MCF 10A (cell line): ENCODE data around the gene AP5B1. TPM values are rescaled to one million over a fixed set of nuclear protein-coding genes. Genes with fewer than 3 reads are reported as not detected.

ENCODE experiments used
- BruUV-seq: library from RNA; stranded (reverse); fragments of 400-500 nt; replicated peaks from 2 replicates; lab custom pipeline; 2021; lab: Mats Ljungman, UMichigan
- CTCF ChIA-PET: fragments of 300-600 bp; sonication (Branson Sonifier 250); formaldehyde crosslinking; extraction: SDS; loops from one replicate; lab custom pipeline; 2021; ENCODE audit warnings: antibody characterized with exemption, inconsistent platforms; lab: Yijun Ruan, JAX
- POLR2A ChIA-PET: fragments of 300-600, 350-650 bp; sonication (Branson Sonifier 250); formaldehyde crosslinking; extraction: SDS; loops from one replicate; lab custom pipeline; 2020; ENCODE audit warnings: antibody characterized with exemption, inconsistent platforms; lab: Yijun Ruan, JAX
- DNase-seq: peaks from one replicate; pipeline ENCODE4 v3.0.0-alpha.2; 2018; ENCODE audit not compliant: unreplicated experiment
- H3K27ac Mint-ChIP-seq: one replicate; pipeline ENCODE4 v1.8.0; 2022; ENCODE audit warnings: mild to moderate bottlenecking, low read depth, mixed read lengths; ENCODE audit not compliant: unreplicated experiment
- H3K27me3 Mint-ChIP-seq: one replicate; pipeline ENCODE4 v1.8.0; 2022; ENCODE audit warnings: mixed read lengths; ENCODE audit not compliant: insufficient read depth, unreplicated experiment
- H3K36me3 Mint-ChIP-seq: one replicate; pipeline ENCODE4 v1.8.0; 2022; ENCODE audit warnings: mild to moderate bottlenecking, moderate library complexity, mixed read lengths; ENCODE audit not compliant: insufficient read depth, unreplicated experiment
- H3K4me1 Mint-ChIP-seq: one replicate; pipeline ENCODE4 v1.8.0; 2022; ENCODE audit warnings: mixed read lengths; ENCODE audit not compliant: insufficient read depth, unreplicated experiment
- H3K4me3 Mint-ChIP-seq: one replicate; pipeline ENCODE4 v1.8.0; 2022; ENCODE audit warnings: mild to moderate bottlenecking, moderate library complexity, mixed read lengths; ENCODE audit not compliant: unreplicated experiment
- H3K9me3 Mint-ChIP-seq: one replicate; pipeline ENCODE4 v1.8.0; 2022; ENCODE audit warnings: mixed read lengths; ENCODE audit not compliant: unreplicated experiment
- intact Hi-C: fragments of 100-400 bp; cut with micrococcal nuclease; formaldehyde crosslinking; loops from 2 replicates; pipeline ENCODE4 v1.14.1; 2022
- total RNA-seq: library from RNA; stranded (reverse); gene quantifications from 2 replicates; pipeline ENCODE4 v1.2.3, GENCODE V29; 2022
- TF ChIP-seq, protein P1 (sequence below): fragments of 200-600 bp; IDR thresholded peaks from one replicate; pipeline ENCODE4 v1.8.0; 2022; ENCODE audit warnings: antibody characterized with exemption, mild to moderate bottlenecking; ENCODE audit not compliant: unreplicated experiment

The AP5B1 gene
- total RNA-seq, 1 experiment from 2014 or later, result 12.9 TPM

DNA sequence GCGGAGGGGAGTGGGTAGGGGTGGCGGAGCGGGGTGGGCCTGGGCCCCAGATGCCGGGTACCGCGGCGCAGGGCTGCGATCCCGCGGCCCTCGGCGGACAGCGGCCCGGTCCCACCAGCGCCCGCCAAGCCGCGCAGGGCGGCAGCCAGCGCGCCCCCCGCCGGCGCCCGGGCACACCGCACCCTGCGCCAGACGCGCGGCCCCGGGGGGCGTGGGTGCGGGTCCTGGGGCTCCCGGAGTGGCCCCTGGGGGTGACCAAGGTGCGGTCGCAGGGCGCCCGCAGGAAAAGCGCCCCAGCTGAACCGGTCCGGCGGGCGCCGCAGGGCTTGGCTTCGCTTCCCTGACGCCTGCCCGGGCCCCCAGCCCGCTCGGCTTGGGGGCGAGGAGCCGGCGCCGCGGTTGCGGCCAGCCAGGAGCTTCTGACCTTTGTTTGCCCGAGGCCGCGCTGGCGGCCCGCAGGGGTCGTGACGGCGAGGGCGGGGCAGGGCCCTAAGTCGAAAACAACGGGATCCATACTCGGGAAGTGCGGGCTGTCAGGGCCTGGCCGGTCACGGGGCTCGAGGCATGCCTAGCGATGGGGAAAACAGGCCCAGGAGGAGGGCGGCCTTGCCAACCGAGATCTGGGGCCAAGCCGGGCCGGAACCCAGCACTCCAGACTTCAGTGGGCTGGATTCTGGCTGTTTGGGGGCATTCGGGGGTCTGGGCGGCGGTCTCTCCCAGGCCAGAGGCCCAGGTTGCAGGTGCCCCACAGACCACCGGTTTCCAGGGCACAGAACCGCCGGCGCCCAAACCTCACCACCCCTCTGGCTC, 581 bp upstream of the AP5B1 start:
- BruUV-seq, result no TSS peak
- POLR2A ChIA-PET, result interaction anchor here (1.1 to 3.5 kb wide), 7 partner anchors 11 to 78 kb away, joined by 3 to 39 read pairs (median 14); partner anchors contain the start of genes CFL1, KAT5 and RNASEH2C

GRCh38 chr11:65779919-65780769, 632 bp downstream of the AP5B1 start:
- no peaks in the 10 kb centered on the region for H3K9me3 Mint-ChIP-seq
- BruUV-seq, result TSS peak; percentile 25
- peak overlapping the region; percentile 96 for H3K4me3 Mint-ChIP-seq
- peak overlapping the region; percentile 93 for H3K27ac Mint-ChIP-seq
- H3K36me3 Mint-ChIP-seq, result peaks cover 9% of the 10 kb centered on the region
- POLR2A ChIA-PET, result interaction anchor here (0.5 to 3.5 kb wide), 19 partner anchors 9 to 937 kb away, joined by 3 to 39 read pairs (median 5); partner anchors contain the start of genes CFL1, KAT5, MAP3K11 and RNASEH2C
- peak; percentile 78 for DNase-seq
- no peaks in the 10 kb centered on the region for H3K27me3 Mint-ChIP-seq
- H3K4me1 Mint-ChIP-seq, result no peaks in the 10 kb centered on the region
- CTCF ChIA-PET, result interaction anchor here (0.5 to 8.8 kb wide), 45 partner anchors 9 to 623 kb away, joined by 3 to 98 read pairs (median 4); partner anchors contain the start of genes FIBP and KAT5
- TF ChIP-seq, protein P1, sequence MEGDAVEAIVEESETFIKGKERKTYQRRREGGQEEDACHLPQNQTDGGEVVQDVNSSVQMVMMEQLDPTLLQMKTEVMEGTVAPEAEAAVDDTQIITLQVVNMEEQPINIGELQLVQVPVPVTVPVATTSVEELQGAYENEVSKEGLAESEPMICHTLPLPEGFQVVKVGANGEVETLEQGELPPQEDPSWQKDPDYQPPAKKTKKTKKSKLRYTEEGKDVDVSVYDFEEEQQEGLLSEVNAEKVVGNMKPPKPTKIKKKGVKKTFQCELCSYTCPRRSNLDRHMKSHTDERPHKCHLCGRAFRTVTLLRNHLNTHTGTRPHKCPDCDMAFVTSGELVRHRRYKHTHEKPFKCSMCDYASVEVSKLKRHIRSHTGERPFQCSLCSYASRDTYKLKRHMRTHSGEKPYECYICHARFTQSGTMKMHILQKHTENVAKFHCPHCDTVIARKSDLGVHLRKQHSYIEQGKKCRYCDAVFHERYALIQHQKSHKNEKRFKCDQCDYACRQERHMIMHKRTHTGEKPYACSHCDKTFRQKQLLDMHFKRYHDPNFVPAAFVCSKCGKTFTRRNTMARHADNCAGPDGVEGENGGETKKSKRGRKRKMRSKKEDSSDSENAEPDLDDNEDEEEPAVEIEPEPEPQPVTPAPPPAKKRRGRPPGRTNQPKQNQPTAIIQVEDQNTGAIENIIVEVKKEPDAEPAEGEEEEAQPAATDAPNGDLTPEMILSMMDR, result peak; percentile 99
- intact Hi-C loops, result loop anchor here (1.0 kb wide), 2 partner anchors 38 to 209 kb away; no protein-coding TSS in a partner anchor

More for the DNA sequence above, 581 bp upstream of the AP5B1 start:
- H3K4me3 Mint-ChIP-seq, result peak overlapping the region; percentile 96
- H3K9me3 Mint-ChIP-seq, result no peaks in the 10 kb centered on the region
- H3K36me3 Mint-ChIP-seq, result peaks cover 9% of the 10 kb centered on the region
- H3K4me1 Mint-ChIP-seq, result no peaks in the 10 kb centered on the region
- TF ChIP-seq, protein P1, result peak; percentile 10
- H3K27me3 Mint-ChIP-seq, result peaks cover 9% of the 10 kb centered on the region
- no peak overlapping the region for H3K27ac Mint-ChIP-seq
- no peak for DNase-seq
- intact Hi-C loops, result no loop called here
- CTCF ChIA-PET, result interaction anchor here (0.6 to 8.8 kb wide), 13 partner anchors 11 to 621 kb away, joined by 3 to 98 read pairs (median 6); partner anchors contain the start of gene KAT5

DNA sequence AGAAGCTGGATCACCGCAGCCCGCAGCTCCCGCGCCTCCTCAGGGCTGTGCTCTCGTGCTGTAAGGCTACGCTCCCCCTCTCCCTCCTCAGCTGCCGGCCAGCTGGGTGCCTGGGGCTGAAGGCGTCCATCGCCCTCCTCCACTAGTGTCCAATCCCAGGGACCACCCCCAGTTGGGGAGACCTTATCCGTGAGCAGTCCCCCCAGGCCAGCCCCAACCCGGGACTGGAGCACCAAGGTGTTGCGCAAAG, 1.2 kb downstream of the AP5B1 start:
- ChIA-PET CTCF (interaction anchor here (0.5 to 8.8 kb wide), 40 partner anchors 9 to 609 kb away, joined by 3 to 98 read pairs (median 5); partner anchors contain the start of genes FIBP and KAT5), POLR2A (interaction anchor here (0.5 to 3.5 kb wide), 15 partner anchors 9 to 936 kb away, joined by 3 to 39 read pairs (median 8); partner anchors contain the start of genes CFL1, KAT5, MAP3K11 and RNASEH2C)
- BruUV-seq, result no TSS peak
- H3K9me3 Mint-ChIP-seq, result no peaks in the 10 kb centered on the region
- TF ChIP-seq, protein P1, result no peak
- H3K4me3 Mint-ChIP-seq, result peak overlapping the region; percentile 96
- no peaks in the 10 kb centered on the region for H3K27me3 Mint-ChIP-seq
- H3K36me3 Mint-ChIP-seq, result peaks cover 9% of the 10 kb centered on the region
- DNase-seq, result no peak
- no peaks in the 10 kb centered on the region for H3K4me1 Mint-ChIP-seq
- H3K27ac Mint-ChIP-seq, result peak overlapping the region; percentile 93
- intact Hi-C loops, result no loop called here
